Fibroblast of peridontal ligament (primary cell): Measurements from ENCODE around the gene MADD.
"Not testable (repeated sequence)": the region's sequence is repeated elsewhere in the genome, so short reads cannot be mapped to it uniquely, and the experiment has no call there.

Experiments
- DNase-seq: peaks from one replicate; pipeline ENCODE4 v3.0.0-alpha.2; 2010; ENCODE audit errors: extremely low read depth

The MADD gene

DNA sequence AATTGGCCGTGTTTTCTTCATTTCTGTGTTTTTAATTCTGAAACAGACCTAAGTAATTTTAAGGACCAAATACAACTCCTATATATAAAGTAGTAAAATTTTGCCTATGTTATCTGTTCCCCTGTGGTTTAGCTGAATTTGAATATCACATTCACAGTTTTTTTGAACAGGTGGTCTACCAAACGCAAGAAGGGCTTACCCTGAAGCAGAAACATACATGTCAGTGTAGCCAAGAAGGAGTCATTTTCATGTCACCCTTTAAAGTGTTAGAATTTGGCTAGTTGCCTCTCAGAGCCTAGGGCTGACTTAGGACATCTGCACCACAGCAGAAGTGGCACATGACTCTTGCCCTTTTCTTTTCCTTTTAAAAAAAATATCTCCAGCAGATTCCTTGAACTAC lies 48.2 kb downstream of the MADD start:
- no peak for DNase-seq

DNA sequence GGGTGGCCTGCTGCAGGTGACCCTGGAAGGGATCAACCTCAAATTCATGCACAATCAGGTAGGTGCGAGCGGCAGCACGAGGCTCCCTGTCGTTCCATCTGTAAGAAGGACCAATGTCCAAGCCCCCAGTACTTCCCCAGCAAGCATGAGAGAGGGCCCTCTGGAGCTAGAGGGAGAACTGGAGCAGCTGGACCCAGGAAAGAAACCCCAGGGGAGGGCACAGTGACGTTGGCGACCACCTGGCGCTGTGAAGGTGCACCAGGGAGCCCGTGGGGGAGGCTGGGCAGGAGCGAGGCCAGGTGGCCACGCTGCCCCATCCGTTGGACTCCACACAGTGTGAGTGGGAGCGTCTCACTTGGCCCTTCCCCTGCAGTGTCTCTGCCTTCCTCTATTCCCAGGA lies 54.6 kb downstream of the MADD start:
- no peak for DNase-seq

DNA sequence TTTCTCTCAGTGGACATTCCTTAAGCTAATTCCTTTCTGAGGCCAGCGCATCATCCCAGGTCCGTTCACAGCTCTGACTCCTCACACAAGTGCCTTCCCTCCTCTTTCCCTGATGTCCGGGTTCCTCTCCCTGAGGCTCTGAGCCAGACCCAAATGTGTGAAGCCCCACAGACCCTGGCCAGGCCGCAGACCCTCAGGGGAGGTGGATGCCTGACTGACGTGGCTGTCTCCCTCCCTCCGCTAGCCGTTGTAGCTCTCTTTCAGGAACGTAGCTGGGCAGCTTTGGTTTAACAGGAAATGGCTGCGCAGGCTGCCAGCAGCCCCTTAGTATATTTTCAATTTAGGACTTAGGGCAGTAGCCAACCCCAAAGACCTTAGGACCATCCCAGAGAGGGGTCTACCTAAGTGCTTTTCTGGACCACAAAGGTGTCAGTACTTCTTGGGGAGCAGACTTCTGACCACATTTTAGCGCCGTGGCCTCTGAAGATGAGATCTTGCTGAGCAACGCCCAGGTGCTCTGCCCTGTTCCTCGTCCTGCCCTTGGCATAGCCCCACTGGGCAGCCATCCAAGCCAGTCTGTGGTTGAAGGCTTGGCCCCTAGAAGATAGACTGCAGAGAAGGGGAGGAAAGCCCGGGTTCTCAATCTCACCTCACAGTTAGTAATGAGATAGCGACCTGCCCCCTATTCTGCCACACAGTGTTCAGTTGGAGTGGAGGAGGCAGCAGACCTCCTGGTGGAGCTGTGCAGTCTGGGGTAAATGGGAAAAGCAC lies 55.5 kb downstream of the MADD start:
- no peak for DNase-seq

DNA sequence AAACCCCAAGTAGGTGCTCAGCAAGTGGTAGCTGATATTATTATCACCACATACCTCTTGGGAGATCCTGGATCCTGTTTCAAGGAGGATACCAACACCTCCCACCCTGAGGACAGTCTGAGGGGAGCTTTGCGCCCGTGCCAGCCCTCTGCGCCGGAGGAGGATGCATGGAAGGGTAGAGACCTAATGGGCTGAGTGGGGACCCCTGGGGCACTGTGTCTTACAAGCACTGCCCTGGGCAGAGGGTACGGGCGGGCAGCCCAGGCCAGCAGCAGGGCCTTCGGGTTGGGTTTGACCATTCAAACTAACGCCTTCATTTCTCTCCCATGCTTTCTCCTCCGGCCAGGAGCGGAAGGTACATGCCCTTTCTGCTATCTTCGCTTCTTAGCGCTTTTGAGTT lies 56.3 kb downstream of the MADD start:
- DNase-seq: no peak

DNA sequence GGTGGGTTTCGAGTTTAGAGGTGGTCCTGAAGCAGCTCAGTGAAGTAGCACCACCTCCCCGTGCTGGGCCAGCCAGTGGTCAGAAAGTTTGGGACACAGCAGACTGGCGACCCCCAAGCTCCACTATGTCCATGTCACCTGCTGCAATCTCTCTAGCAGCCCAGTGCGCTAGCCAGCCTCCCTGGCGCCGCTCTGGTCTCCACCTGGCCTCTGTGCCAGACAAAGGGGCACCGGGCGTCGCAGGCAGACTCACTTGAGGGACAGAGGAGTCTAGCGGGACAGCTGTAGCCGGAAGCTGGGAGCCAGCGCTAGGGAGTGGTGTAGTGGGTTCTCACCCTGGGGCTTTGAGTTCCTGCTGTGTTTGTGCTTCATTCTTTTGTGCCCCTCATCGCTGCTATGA lies 57.1 kb downstream of the MADD start:
- DNase-seq: no peak

DNA sequence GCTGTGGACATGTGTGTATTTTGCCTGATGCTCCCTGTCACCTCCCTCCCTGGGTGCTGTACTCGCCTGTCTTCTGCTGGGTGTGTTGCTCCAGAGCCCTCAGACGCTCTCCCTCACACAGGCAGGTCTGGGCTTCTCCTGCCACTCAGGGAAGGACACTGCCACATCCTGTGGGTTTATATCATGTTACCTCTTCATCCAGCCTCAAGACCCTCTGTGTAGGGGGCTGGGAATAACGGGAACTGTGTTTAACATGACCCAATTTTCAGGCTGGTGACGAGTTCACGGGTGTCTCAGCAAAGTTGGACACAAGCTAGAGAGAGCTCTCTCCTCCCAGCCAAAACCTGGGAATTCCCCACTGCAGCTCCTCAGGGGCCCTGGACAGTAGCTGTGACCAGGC lies 58.0 kb downstream of the MADD start:
- DNase-seq: no peak

DNA sequence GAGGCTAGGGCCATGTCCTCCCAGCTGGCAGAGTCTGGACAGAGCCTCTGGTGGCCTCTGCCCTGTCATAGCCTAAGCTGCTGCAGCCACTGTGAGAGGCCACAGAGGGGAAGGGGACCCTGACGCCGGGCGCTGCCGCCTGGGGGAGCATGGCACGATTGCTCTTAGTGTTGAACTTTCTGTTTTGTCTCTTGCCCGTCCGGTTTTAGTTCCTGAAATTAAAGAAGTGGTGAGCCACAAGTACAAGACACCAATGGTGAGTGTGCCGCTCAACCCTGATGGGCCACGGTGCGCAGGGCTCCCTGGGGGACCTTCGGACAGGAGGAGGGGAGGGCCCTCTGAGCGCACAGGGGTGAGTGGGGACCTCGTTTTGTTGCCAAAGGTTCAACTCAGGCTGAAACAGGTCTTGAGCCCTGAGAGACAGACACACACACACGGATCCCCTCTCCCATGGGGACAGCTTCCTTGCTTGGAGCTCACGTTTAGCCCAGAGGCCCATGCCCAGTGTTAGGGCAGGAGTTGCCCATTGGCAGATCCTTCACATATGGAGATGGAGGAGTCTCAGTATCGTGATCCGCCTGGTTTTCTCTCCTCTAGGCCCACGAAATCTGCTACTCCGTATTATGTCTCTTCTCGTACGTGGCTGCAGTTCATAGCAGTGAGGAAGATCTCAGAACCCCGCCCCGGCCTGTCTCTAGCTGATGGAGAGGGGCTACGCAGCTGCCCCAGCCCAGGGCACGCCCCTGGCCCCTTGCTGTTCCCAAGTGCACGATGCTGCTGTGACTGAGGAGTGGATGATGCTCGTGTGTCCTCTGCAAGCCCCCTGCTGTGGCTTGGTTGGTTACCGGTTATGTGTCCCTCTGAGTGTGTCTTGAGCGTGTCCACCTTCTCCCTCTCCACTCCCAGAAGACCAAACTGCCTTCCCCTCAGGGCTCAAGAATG lies 58.8 kb downstream of the MADD start:
- no peak for DNase-seq

DNA sequence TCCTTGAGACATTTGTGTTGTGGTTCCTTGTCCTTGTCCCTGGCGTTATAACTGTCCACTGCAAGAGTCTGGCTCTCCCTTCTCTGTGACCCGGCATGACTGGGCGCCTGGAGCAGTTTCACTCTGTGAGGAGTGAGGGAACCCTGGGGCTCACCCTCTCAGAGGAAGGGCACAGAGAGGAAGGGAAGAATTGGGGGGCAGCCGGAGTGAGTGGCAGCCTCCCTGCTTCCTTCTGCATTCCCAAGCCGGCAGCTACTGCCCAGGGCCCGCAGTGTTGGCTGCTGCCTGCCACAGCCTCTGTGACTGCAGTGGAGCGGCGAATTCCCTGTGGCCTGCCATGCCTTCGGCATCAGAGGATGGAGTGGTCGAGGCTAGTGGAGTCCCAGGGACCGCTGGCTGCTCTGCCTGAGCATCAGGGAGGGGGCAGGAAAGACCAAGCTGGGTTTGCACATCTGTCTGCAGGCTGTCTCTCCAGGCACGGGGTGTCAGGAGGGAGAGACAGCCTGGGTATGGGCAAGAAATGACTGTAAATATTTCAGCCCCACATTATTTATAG lies 59.6 kb downstream of the MADD start:
- DNase-seq: no peak

DNA sequence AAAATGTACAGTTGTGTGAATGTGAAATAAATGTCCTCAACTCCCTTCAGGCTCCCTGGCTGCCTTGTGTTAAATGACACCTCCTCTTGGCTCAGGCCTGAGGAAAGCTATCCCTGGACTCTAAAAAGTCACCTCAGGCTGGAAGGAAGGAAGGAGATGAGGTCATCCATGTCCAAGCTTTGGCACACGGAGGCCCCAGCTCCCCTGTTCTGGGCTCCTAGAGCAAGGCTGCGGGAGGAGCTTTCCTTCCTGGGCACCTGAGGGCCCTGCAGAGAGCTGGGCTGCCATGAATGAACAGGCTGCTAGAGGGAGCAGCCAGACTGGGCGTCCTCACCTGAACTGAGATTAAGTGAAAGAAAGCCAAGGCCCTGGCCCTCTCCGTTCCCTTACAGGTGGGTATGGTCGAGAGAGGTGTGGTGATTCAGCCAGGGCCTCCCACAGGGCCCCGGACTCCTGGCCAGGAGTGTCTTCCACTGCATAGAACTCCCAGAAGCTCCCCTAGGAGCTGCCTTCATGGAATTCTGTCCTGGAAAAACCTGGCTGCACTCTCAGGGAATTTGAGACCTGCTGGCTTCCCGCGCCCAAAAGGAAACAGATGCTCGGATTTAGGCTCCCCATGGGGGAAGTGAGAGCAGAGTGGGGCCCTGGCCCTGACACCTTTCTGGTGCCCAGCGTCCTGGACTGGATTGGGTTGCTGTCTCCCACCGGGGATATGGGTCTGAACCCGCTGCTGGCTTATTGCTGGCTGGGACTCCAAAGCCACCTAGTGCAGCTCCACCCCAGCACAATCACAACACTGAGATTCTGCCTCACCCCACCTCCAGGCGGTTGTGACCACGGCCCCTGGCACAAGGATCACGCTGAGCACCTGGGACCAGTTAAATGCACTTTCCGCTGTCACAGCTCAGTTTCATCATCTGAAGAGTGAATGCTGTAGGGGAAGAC lies 60.3 kb downstream of the MADD start:
- DNase-seq: no peak

DNA sequence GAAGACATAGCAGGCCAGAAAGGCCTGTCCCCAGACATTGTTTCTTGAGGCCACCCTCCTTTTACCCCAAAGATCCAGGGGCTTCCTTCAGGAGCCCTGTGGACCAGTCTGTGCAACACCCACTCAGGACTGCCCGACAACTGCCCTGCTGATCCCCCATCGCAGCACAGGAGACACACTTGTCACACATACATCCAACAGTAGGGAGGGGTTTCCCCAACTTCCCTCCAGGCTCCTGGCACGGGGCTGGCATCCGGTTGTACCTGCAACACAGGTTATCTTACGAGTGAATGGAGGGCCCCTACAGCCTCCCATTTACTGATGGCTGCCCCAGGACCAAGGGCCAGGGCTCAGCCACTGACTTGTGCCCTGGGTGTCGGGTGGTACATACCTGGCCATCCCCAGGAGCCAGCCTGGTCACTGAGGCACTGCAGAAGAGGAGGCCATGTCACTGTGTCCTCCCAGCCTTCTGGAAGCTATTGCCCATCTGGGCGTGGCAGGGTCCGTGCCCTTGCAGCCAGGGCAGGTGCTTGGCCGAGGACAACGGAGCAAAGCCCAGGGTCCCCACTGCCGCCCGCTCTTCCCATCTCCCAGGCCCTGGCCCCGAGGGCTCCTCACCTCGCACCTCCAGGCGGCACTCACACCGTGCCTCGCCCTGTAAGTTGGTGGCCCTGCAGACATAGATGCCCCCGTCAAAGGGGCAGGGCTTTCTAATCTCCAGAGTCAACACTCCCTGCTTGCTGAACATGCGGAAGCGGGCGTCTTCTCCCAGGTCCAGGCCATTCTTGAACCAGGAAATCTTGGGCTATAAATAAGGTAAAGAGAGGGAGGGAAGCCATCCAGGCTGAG lies 61.7 kb downstream of the MADD start:
- DNase-seq: no peak

DNA sequence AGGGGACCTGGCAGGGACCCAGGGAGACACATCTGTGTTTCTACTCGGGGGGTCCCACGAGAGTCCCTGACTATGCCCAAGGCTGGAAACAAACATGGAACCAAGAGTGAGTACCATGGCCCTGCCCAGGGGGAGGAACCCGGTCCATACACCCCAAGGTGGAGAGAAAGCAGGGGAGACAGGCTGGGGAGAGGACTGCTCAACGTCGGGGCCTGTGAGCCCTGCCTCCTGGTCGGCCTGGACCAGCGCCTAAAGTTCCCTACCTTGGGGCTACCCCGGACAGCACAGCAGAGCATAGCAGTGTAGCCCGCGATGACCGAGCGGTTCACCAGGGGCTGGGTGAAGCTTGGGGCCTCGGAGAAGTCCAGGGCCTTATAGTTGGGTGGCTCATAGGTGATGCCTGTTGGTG lies 62.4 kb downstream of the MADD start:
- no peak for DNase-seq

DNA sequence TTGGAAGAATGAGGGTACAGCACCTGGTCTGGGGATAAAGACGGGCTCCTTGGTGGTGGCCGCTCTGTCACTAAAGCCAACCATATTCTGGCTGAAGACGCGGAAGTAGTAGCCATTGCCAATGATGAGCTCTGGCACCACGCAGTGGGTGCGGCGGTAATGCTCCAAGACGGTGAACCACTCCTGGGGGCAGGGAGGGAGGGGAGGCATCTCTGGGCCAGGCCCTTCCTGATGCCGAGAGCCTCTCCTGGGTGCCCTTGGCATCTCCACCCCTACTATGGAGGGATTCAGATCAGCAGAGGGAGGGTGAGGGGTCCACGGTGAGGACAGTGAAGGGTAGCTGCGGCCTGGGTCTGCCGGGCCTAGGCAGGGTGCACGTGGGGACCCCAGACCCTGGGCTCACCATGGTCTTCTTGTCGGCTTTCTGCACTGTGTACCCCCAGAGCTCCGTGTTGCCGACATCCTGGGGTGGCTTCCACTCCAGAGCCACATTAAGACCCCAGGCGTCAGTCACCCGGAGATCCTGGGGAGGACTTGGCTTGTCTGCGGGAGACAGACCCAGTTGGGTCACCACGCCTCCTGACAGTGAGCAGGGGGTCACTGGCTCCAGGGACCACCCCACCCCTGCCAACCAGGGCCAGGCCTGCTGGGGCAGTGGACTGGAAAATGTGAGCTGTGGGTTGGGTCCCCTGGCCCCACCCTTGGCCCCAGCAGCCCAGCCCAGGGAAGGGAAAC lies 63.0 kb downstream of the MADD start:
- DNase-seq: no peak

DNA sequence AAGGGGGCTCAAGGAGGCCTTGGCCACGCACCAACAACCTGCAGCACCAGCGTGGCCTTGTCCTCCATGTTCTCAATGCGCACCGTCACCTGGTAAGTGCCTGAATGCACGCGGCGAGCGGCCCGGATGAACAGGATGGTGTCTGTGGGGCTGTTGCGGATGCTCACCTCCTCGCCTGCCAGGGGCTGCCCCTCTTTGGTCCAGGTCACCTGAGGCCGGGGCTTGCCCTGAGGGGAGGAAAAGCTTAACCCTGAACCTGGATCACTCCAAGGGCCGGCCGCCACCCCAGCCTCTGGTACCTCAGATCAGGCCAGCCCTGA lies 63.6 kb downstream of the MADD start:
- no peak for DNase-seq

DNA sequence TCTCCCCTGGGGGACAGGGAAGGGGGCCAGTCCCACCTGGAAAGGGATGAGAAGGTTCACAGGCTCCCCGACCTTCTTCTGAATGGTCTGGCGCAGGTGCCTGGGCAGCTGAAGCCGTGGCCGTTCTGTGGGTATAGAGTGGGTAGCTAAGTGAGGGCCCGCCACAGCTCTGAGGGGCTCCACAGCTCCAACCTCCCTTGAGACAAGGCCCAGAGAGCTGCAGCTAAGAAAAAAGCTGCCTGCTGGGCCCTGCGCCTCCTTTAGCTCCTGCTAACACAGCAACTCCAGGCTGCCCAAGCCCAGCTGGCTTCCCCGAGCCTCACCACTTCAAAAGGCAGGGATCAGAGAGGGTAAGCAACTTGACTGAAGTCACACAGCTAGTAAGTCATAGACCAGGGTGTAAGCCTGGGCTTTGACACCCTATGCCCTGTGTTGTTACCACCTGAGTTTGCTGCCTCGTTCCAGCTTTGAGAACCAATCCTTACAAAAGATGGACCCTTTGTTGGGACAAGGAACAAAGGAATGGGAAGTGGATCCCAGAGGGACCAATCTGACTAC lies 64.0 kb downstream of the MADD start:
- DNase-seq: no peak

DNA sequence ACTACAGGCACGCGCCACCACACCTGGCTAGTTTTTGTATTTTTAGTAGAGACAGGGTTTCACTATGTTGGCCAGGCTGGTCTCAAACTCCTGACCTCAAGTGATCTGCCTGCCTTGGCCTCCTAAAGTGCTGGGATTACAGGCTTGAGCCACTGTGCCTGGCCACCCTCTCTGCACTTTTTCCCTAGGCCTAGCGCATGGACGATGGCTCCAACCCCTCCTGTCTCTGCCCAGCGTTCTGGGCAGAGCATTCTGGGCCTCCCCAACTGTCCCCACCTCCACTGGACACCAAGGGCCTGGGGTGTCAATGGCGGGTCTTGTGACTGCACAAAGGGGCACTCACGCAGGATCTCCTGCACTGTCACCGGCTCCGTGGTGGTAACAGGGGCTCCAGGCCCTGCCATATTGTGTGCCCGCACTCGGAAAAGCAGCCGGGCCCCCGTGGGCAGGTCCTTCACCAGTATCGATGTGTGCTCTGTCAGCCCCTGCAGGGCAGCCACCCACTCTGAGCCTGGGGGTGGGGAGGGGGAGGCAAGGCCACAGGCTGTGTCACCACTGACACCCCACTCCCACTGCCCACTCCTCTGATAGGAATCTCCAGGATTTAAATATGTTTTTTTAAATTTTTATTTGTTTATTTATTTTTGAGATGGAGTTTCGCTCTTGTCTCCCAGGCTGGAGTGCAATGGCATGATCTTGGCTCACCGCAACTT lies 64.9 kb downstream of the MADD start:
- not testable (repeated sequence) for DNase-seq

DNA sequence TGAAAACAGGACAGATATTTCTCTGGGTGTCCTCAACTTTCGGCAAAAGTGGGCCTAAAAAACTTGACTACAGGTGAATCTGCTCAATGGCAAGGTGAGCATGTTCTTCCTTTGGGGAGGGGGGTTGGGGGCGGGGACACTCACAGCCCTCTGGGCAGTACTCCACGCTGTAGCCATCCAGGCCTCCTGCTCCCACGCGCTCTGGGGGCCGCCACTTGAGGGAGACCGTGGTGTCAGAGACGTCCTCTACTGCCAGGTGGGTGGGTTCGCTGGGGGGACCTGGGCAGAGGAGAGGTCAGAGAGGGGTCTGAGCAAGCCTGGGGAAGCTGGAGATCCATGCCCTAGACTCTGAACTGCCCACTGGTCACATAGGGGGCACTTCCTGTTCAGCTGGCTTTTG lies 65.8 kb downstream of the MADD start:
- no peak for DNase-seq

DNA sequence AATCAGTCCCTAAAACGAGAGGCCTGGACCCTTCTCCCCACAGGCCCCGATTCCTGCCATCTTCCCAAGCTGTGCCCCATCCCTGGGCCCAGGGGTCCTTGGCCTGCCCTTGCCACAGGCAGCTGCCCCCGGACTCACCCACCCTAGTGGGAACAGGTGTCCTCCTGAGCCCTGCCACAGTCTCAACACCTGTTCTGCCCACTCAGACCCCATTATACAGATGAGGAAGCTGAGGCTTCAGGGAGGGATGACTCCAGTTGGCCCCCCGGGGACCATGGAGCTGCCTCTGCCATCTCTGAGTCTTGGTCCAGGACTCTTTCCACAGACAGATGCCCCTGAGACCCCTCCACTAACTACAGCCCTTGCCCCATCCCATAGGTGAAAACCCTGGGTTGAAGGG lies 66.7 kb downstream of the MADD start:
- no peak for DNase-seq

DNA sequence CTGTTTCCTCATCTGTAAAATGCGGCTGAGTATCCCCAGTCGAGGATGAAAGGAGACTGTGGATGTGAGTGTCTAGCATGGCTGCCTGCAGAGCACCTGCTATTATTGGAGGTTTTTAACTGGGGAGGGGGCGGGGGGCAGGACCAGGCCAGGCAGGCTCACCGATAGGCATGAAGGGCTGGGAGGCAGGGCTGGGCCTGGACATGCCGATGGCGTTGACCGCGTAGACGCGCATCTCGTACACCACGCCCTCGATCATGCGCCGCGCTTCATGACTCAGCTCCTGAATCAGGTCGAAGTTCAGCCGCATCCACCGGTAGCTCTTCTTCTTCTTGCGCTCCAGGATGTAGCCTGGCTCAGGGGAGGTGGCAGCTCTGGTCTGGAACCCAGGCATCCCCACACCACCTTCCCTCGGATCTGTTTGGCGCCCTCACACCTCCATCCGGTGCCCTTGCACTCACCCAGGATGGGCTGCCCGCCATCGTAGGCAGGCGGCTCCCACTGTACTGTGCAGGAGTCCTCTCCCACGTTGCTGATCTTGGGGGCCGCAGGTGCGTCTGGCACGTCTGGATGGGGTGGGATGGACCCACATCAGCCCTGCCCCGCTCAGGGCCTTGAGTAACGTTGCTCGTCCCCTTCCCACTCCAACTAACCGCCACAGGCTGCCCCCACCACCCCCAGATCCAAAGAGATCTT lies 67.4 kb downstream of the MADD start:
- no peak for DNase-seq
